Uterus (tissue), 4 donors: ENCODE data around the gene MEAK7. TPM values are rescaled to one million over a fixed set of nuclear protein-coding genes. Genes with fewer than 3 reads are reported as not detected.

Source experiments
- DNase-seq, 2 donors: peaks; one replicate each; pipeline ENCODE4 v3.0.0-alpha.2; 2019 to 2020
- H3K27ac ChIP-seq, 2 donors: fragments of 200-600 bp; sonication (generic); 1 replicate in 1 of 2; 2 replicates in 1 of 2; pipeline ENCODE4 v1.5.1; 2016 to 2018
- H3K27me3 ChIP-seq, 2 donors: fragments of 200-600 bp; sonication (generic); one replicate each; pipeline ENCODE4 v1.5.1; 2018 to 2019; ENCODE audit warnings: control low read depth in 1 of 2
- H3K36me3 ChIP-seq, 2 donors: fragments of 200-600 bp; sonication (generic); one replicate each; pipeline ENCODE4 v1.5.1; 2019; ENCODE audit warnings: control low read depth in 1 of 2
- H3K4me1 ChIP-seq, 2 donors: fragments of 200-600 bp; sonication (generic); one replicate each; pipeline ENCODE4 v1.5.1; 2018 to 2019; ENCODE audit warnings: control low read depth in 1 of 2
- H3K4me3 ChIP-seq, 2 donors: fragments of 200-600 bp; sonication (generic); 1 replicate in 1 of 2; 2 replicates in 1 of 2; pipeline ENCODE4 v1.5.1; 2018 to 2019; ENCODE audit warnings: mild to moderate bottlenecking in 1 of 2
- H3K9me3 ChIP-seq, 2 donors: fragments of 200-600 bp; sonication (generic); one replicate each; pipeline ENCODE4 v1.5.1; 2019; ENCODE audit warnings: control low read depth in 1 of 2
- CTCF ChIP-seq, 4 experiments: fragments of 200-600 bp in 2 of 4; fragments of 450-650 bp in 2 of 4; sonication (generic) in 2 of 4; IDR thresholded peaks; one replicate each; pipeline ENCODE4 v1.5.1; 2016 to 2019; ENCODE audit warnings: antibody characterized with exemption in 4 of 4, mild to moderate bottlenecking in 2 of 4, moderate library complexity in 1 of 4
- POLR2A ChIP-seq, 2 donors: fragments of 450-650 bp; IDR thresholded peaks; one replicate each; pipeline ENCODE4 v1.6.1; 2016; ENCODE audit warnings: antibody characterized with exemption in 2 of 2, mild to moderate bottlenecking in 1 of 2, moderate library complexity in 1 of 2
- intact Hi-C: fragments of 100-400 bp; cut with DNase I; formaldehyde crosslinking; loops from one replicate; pipeline ENCODE4 v1.15.1; 2023; ENCODE audit warnings: low total_unique reads
- total RNA-seq, 4 donors: library from RNA; depleted of rRNA in 3 of 4; stranded (reverse); fragments of >200 nt in 3 of 4; gene quantifications; one replicate each; pipeline versions ENCODE4 v1.1.0 to v1.2.4, GENCODE V29; 2014 to 2023
- donor health status: DM: yes; HTN: yes; CAD: no.

Gene MEAK7
- total RNA-seq, 4 donors from 2014 or later, result 11.3 to 26.8 (median 21.4) TPM

GRCh38 chr16:84483882-84484565 lies 20.4 kb downstream of the MEAK7 start:
- no peaks in the 10 kb centered on the region for H3K27me3 ChIP-seq
- TF ChIP-seq CTCF (IDR thresholded peaks at IDR 0.05), result no peak
- no peak for TF ChIP-seq POLR2A (IDR thresholded peaks at IDR 0.05)
- H3K4me1 ChIP-seq, result no peaks in the 10 kb centered on the region
- H3K36me3 ChIP-seq, result no peaks in the 10 kb centered on the region
- DNase-seq, result no peak
- no peak overlapping the region for H3K4me3 ChIP-seq
- no peaks in the 10 kb centered on the region for H3K9me3 ChIP-seq
- H3K27ac ChIP-seq, result no peak overlapping the region
- intact Hi-C loops, result no loop called here

GRCh38 chr16:84482951-84483881 lies 21.2 kb downstream of the MEAK7 start:
- intact Hi-C loops, result no loop called here
- Histone ChIP-seq H3K4me3 (no peak overlapping the region), H3K27ac (no peak overlapping the region), H3K4me1 (no peaks in the 10 kb centered on the region), H3K9me3 (no peaks in the 10 kb centered on the region), H3K27me3 (no peaks in the 10 kb centered on the region), H3K36me3 (no peaks in the 10 kb centered on the region)
- TF ChIP-seq CTCF (IDR thresholded peaks at IDR 0.05), result no peak
- no peak for TF ChIP-seq POLR2A (IDR thresholded peaks at IDR 0.05)
- DNase-seq, result no peak

GRCh38 chr16:84482001-84482891 lies 22.2 kb downstream of the MEAK7 start:
- Histone ChIP-seq H3K9me3 (no peaks in the 10 kb centered on the region), H3K4me3 (no peak overlapping the region), H3K4me1 (no peaks in the 10 kb centered on the region), H3K27ac (no peak overlapping the region), H3K36me3 (no peaks in the 10 kb centered on the region), H3K27me3 (no peaks in the 10 kb centered on the region)
- no peak for TF ChIP-seq POLR2A (IDR thresholded peaks at IDR 0.05)
- TF ChIP-seq CTCF (IDR thresholded peaks at IDR 0.05), result no peak
- intact Hi-C loops, result no loop called here
- DNase-seq, result no peak

GRCh38 chr16:84481051-84481735 lies 23.3 kb downstream of the MEAK7 start:
- Histone ChIP-seq H3K4me3 (no peak overlapping the region), H3K36me3 (no peaks in the 10 kb centered on the region), H3K9me3 (no peaks in the 10 kb centered on the region), H3K4me1 (no peaks in the 10 kb centered on the region), H3K27me3 (no peaks in the 10 kb centered on the region), H3K27ac (no peak overlapping the region)
- TF ChIP-seq POLR2A (IDR thresholded peaks at IDR 0.05) (no peak), CTCF (IDR thresholded peaks at IDR 0.05) (no peak)
- intact Hi-C loops, result no loop called here
- no peak for DNase-seq
